ENCODE data around the gene SUFU. TPM values are rescaled to one million over a fixed set of nuclear protein-coding genes. Genes with fewer than 3 reads are reported as not detected.

Gene SUFU
- total RNA-seq, 1 experiment from 2014 or later: 13.1 TPM

DNA sequence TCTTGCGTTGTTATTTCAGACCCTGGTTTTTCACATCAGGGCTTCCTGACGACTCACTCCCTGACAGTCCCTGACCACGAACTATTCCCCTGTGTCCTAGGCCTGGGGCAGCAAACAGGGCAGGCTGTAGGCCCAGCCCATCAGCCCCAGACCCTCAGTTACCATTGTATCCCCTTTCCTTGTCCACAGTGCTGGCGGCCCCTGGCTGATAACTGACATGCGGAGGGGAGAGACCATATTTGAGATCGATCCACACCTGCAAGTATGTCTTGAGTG is 90.0 kb downstream of the SUFU start:
- ChIA-PET CTCF (interaction anchor here (0.6 to 2.9 kb wide), 3 partner anchors 10 to 131 kb away, joined by 3 to 15 read pairs (median 4); partner anchors contain the start of gene ACTR1A), POLR2A (no interaction called here)
- TF ChIP-seq, protein P1, sequence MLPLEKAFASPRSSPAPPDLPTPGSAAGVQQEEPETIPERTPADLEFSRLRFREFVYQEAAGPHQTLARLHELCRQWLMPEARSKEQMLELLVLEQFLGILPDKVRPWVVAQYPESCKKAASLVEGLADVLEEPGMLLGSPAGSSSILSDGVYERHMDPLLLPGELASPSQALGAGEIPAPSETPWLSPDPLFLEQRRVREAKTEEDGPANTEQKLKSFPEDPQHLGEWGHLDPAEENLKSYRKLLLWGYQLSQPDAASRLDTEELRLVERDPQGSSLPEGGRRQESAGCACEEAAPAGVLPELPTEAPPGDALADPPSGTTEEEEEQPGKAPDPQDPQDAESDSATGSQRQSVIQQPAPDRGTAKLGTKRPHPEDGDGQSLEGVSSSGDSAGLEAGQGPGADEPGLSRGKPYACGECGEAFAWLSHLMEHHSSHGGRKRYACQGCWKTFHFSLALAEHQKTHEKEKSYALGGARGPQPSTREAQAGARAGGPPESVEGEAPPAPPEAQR (CRISPR knock-in tag; IDR thresholded peaks at IDR 0.05): no peak
- TF ChIP-seq ZNF232 (CRISPR knock-in tag; IDR thresholded peaks at IDR 0.05) (no peak), MYBL2 (CRISPR knock-in tag; IDR thresholded peaks at IDR 0.05) (no peak), NFE2L1 (CRISPR knock-in tag; IDR thresholded peaks at IDR 0.05) (no peak), TP53 (CRISPR knock-in tag; IDR thresholded peaks at IDR 0.05) (no peak), MXD4 (CRISPR knock-in tag; IDR thresholded peaks at IDR 0.05; ENCODE audit: borderline replicate concordance) (no peak), ZNF396 (CRISPR knock-in tag; IDR thresholded peaks at IDR 0.05; ENCODE audit: borderline replicate concordance) (no peak)
- TF ChIP-seq, protein P2, sequence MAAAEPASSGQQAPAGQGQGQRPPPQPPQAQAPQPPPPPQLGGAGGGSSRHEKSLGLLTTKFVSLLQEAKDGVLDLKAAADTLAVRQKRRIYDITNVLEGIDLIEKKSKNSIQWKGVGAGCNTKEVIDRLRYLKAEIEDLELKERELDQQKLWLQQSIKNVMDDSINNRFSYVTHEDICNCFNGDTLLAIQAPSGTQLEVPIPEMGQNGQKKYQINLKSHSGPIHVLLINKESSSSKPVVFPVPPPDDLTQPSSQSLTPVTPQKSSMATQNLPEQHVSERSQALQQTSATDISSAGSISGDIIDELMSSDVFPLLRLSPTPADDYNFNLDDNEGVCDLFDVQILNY (CRISPR knock-in tag; IDR thresholded peaks at IDR 0.05): no peak
- TF ChIP-seq, protein P3, sequence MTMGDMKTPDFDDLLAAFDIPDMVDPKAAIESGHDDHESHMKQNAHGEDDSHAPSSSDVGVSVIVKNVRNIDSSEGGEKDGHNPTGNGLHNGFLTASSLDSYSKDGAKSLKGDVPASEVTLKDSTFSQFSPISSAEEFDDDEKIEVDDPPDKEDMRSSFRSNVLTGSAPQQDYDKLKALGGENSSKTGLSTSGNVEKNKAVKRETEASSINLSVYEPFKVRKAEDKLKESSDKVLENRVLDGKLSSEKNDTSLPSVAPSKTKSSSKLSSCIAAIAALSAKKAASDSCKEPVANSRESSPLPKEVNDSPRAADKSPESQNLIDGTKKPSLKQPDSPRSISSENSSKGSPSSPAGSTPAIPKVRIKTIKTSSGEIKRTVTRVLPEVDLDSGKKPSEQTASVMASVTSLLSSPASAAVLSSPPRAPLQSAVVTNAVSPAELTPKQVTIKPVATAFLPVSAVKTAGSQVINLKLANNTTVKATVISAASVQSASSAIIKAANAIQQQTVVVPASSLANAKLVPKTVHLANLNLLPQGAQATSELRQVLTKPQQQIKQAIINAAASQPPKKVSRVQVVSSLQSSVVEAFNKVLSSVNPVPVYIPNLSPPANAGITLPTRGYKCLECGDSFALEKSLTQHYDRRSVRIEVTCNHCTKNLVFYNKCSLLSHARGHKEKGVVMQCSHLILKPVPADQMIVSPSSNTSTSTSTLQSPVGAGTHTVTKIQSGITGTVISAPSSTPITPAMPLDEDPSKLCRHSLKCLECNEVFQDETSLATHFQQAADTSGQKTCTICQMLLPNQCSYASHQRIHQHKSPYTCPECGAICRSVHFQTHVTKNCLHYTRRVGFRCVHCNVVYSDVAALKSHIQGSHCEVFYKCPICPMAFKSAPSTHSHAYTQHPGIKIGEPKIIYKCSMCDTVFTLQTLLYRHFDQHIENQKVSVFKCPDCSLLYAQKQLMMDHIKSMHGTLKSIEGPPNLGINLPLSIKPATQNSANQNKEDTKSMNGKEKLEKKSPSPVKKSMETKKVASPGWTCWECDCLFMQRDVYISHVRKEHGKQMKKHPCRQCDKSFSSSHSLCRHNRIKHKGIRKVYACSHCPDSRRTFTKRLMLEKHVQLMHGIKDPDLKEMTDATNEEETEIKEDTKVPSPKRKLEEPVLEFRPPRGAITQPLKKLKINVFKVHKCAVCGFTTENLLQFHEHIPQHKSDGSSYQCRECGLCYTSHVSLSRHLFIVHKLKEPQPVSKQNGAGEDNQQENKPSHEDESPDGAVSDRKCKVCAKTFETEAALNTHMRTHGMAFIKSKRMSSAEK (CRISPR knock-in tag; IDR thresholded peaks at IDR 0.05; ENCODE audit: borderline replicate concordance): no peak
- TF ChIP-seq, protein P4, sequence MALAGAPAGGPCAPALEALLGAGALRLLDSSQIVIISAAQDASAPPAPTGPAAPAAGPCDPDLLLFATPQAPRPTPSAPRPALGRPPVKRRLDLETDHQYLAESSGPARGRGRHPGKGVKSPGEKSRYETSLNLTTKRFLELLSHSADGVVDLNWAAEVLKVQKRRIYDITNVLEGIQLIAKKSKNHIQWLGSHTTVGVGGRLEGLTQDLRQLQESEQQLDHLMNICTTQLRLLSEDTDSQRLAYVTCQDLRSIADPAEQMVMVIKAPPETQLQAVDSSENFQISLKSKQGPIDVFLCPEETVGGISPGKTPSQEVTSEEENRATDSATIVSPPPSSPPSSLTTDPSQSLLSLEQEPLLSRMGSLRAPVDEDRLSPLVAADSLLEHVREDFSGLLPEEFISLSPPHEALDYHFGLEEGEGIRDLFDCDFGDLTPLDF (CRISPR knock-in tag; IDR thresholded peaks at IDR 0.05): no peak
- TF ChIP-seq, protein P5, sequence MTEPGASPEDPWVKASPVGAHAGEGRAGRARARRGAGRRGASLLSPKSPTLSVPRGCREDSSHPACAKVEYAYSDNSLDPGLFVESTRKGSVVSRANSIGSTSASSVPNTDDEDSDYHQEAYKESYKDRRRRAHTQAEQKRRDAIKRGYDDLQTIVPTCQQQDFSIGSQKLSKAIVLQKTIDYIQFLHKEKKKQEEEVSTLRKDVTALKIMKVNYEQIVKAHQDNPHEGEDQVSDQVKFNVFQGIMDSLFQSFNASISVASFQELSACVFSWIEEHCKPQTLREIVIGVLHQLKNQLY (CRISPR knock-in tag; IDR thresholded peaks at IDR 0.05): no peak
- TF ChIP-seq, protein P6, sequence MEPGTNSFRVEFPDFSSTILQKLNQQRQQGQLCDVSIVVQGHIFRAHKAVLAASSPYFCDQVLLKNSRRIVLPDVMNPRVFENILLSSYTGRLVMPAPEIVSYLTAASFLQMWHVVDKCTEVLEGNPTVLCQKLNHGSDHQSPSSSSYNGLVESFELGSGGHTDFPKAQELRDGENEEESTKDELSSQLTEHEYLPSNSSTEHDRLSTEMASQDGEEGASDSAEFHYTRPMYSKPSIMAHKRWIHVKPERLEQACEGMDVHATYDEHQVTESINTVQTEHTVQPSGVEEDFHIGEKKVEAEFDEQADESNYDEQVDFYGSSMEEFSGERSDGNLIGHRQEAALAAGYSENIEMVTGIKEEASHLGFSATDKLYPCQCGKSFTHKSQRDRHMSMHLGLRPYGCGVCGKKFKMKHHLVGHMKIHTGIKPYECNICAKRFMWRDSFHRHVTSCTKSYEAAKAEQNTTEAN (CRISPR knock-in tag; IDR thresholded peaks at IDR 0.05): no peak
- TF ChIP-seq, protein P7, sequence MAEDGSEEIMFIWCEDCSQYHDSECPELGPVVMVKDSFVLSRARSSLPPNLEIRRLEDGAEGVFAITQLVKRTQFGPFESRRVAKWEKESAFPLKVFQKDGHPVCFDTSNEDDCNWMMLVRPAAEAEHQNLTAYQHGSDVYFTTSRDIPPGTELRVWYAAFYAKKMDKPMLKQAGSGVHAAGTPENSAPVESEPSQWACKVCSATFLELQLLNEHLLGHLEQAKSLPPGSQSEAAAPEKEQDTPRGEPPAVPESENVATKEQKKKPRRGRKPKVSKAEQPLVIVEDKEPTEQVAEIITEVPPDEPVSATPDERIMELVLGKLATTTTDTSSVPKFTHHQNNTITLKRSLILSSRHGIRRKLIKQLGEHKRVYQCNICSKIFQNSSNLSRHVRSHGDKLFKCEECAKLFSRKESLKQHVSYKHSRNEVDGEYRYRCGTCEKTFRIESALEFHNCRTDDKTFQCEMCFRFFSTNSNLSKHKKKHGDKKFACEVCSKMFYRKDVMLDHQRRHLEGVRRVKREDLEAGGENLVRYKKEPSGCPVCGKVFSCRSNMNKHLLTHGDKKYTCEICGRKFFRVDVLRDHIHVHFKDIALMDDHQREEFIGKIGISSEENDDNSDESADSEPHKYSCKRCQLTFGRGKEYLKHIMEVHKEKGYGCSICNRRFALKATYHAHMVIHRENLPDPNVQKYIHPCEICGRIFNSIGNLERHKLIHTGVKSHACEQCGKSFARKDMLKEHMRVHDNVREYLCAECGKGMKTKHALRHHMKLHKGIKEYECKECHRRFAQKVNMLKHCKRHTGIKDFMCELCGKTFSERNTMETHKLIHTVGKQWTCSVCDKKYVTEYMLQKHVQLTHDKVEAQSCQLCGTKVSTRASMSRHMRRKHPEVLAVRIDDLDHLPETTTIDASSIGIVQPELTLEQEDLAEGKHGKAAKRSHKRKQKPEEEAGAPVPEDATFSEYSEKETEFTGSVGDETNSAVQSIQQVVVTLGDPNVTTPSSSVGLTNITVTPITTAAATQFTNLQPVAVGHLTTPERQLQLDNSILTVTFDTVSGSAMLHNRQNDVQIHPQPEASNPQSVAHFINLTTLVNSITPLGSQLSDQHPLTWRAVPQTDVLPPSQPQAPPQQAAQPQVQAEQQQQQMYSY (CRISPR knock-in tag; IDR thresholded peaks at IDR 0.05): no peak
- H3K27ac Mint-ChIP-seq: peak overlapping the region; percentile 48; the same call in 1 of the 2 replicates
- no peaks in the 10 kb centered on the region for H3K36me3 Mint-ChIP-seq
- peaks cover 16% of the 10 kb centered on the region for H3K4me1 Mint-ChIP-seq
- no peak overlapping the region for H3K4me3 Mint-ChIP-seq
- no peaks in the 10 kb centered on the region for H3K27me3 Mint-ChIP-seq (ENCODE audit: low read depth)
- DNase-seq (ENCODE audit: low spot score) (no peak), ATAC-seq (no peak)
- H3K9me3 Mint-ChIP-seq: no peaks in the 10 kb centered on the region
